ENCODE results near the gene MPG.
"Not testable (repeated sequence)": the region's sequence is repeated elsewhere in the genome, so short reads cannot be mapped to it uniquely, and the experiment has no call there.

MPG gene, protein sequence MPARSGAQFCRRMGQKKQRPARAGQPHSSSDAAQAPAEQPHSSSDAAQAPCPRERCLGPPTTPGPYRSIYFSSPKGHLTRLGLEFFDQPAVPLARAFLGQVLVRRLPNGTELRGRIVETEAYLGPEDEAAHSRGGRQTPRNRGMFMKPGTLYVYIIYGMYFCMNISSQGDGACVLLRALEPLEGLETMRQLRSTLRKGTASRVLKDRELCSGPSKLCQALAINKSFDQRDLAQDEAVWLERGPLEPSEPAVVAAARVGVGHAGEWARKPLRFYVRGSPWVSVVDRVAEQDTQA

DNA sequence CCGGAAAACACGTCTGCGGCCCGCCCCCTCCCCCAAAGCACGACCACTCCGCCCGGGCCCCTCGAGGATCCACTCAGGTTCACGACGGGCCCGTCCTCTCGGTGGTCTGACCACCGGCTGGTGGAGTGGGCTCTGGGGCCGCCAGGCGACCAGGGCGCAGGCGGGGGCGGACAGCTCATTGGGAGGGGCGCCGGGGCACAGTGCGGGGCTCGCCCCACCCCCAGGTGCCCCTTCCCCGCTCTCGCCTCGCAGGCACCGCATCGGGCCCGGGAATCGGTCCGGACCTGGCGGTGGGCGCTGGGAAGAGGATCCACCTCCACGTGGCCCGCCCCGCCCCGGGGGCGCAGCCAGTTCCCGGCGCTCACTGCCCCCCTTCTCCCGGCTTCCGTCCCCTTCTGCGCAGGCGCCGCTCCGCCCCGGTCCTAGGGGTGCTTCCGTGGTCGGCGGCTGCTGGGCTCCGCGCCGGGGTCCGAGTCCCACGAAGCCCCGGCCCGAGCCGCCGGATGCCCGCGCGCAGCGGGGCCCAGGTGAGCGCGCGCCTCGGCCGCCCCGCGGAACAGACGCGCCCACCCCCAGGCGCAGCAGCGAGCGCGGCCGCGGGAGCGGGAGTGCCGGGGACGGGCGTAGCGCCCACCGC, at the start of gene MPG:
TSS of gene MPG (plus strand) at position 419 of the 637 bp plus-strand sequence. CDS start at position 504, 85 bp downstream.
- peak; percentile 81 for DNase-seq

- not testable (repeated sequence) for DNase-seq
Observed at GRCh38 chr16:30627-31026, 47.4 kb upstream of the MPG start.

DNA sequence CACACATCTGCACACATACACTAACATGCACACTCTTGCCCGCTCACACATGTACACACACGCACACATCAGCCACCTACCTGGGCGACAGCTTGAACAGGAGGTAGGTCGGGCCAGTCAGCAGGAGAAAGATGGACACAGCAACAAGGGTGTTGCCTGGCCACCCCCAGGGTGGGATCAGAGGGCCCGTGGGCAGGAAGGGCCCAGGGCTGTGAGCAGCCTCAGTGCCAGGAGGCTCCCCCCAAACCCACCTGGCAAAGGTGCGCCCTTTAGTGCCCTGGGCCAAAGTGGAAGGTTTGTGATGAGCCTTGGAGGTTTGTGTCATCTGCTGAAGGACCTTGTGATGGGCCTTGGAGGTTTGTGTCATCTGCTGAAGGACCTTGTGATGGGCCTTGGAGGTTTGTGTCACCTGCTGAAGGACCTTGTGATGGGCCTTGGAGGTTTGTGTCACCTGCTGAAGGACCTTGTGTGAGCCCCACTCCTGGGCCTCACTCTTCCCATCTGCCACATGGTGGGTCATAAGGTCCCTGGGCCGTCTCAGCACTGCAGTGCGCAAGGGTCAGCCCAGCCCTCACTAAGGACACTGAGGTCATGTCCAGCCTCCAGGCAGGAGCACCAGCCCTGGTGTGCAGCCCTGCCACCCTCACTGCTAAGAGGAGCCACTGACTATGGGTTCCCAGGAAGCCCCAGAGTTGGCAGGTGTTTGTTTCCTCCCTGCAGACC, 44.7 kb upstream of the MPG start:
- not testable (repeated sequence) for DNase-seq

DNA sequence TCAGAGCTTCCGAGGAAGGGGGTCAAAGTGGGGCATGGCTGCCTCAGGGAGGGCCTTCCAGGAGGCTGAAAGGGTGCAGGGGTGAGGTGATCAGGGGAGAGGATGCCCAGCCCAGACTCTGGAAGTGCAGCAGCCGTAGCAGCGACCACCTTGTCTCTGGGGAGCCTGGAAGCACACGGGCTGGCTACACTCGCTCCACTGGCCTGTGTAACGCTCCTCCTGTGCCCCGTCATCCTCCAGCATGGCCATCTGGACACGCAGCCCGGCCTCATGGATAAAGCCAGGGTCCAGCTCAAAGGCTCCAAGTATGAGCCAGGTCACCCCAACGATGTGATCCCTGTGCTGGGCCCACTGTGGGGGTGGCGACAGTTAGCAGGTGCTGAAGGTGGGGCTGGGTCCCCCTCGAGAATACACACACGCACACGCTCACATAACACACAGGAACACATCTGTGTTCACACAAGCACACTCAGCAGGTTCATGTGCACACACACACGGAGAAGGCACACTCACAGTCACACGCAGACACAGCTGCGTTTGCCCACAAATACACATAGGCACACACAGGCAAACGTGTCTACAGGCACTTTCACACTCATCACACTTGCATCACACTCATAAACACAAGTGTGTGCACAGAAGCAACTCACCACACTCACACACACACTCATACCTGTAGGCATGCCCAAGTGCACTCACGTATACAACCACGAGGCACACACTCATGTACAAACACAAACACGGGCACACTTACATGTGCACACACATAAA, 44.0 kb upstream of the MPG start:
- DNase-seq: no peak

DNA sequence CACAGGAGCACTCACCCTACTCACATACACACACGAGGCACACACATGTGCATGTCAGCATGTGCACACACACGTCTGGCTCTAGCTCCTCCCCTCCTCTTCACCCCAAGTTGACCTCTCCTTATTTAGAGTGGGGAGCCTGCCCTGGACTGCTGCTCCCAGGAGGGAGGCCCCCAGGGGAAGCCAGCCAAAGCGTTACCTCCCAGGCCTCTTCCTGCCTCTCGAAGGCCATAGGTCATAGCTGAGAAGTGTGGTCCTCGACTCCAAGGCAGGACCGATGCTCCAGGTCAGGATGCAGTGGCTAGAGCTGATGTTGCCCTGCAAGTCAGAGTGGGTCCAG, 43.4 kb upstream of the MPG start:
- no peak for DNase-seq

DNA sequence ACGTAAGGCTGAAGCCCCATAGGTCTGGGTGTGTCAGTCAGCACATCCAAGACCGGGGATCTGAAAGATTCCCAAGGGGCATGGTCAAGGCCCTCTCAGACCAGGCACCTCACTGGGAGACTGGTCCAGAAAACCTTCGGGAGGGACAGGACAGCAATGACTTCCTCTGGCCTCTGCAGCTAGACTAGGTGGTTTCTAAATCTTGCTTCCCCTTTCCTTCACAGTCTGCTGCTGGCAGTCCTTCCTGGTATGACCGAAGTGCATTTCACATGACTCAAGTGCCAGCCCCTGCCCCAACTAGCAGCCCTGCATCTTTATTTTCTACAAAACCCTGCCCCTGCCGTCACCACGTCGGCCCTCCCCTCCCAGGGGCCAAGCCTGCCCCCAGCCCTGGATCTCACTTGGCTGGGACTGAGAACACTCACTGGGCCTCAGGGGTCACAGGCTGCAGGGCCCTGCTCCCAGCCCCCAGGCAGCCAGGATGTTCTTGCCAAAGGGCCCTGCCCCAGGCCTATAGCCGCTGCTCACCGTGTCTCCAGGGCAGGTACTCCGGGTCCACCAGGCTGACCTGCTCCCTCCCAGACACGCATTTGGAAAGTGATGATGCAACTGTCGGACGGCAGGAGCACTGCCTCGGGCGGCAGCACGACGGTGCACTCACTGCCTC, 42.9 kb upstream of the MPG start:
- DNase-seq: peak; percentile 62

- no peak for DNase-seq
Observed at GRCh38 chr16:35678-36305, 42.2 kb upstream of the MPG start.

- no peak for DNase-seq
Observed at GRCh38 chr16:36336-36984, 41.6 kb upstream of the MPG start.

DNA sequence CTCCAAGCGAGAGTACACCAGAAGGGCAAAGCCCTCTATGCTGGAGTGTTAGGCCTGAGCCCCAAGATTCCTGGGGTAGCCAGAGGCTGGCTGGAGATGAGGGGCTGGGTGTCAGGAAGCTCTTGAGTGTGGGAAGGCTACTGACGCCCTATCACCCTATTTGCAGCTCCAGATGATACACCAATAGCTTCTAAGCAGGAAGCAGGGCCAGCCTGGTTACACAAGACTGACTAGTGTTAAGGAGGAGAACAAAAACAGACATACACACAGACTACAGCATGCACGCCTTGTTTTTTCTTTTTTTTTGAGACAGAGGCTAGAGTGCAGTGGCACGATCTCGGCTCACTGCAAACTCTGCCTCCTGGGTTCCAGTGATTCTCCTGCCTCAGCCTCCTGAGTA, 40.5 kb upstream of the MPG start:
- DNase-seq: peak; percentile 44

- DNase-seq: not testable (repeated sequence)
Observed at GRCh38 chr16:38206-38605, 39.8 kb upstream of the MPG start.

DNA sequence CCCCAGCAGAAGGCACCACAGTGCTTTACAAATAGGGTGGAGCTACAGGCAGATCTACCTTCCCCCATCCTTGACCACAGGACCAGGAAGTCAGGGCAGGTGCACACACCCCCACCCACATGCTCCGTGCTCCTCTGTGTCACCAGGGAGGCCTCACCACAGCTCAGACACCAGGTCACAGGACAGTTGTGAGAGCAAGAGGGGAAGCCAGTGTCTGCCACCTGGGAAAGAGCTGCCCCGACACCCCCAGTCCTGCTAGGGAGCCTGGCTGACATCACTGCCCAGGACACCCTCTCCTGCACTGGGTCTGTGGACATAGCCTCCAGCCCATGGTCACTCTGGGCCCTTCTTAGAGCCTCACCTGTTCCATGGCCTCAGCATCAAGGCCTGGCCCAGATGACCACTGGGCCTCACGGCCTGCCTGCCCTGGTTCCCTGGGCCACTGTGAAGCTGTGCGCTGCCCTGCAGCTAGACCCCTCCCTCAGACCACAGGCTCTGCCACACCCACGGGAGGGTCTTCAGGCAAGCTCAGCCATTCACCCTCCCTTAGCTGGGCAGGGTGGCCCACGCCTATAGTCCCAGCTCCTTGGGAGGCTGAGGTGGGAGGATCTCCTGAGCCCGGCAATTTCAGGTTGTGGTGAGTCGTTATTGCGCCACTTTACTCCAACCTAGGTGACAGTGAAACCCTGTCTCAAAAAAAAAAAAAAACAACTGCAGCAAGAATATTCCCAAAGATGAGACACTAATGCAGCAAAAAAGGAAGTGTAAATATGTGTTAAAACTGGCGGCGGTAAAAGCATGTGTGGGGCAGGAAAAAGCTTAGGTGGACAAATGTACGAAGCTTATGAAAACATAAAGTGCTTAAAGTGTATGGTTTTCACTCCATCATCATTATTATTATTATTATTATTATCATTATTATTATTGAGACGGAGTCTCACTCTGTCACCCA, 38.8 kb upstream of the MPG start:
- peak; percentile 85 for DNase-seq

- no peak for DNase-seq
Observed at GRCh38 chr16:41439-42068, 36.5 kb upstream of the MPG start.

DNA sequence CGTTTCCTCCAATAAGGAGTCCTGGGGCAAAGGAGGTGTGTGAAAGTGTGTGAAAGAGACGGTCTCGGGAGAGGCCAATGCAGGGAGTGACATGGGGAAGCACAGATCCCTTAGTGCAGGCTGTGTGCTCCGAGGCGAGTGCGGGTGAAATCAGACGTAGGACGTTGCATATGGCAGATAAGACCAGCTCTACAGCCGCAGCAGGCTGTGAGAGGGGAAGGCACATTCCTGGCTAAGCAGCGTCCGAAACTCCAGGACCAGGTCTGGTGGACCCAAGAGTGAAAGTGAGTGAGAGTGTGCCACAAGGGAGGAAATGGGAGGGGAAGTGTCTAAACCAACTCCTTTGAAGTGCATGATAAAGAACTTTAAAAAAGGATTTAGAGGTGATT, 36.0 kb upstream of the MPG start:
- DNase-seq: no peak

DNA sequence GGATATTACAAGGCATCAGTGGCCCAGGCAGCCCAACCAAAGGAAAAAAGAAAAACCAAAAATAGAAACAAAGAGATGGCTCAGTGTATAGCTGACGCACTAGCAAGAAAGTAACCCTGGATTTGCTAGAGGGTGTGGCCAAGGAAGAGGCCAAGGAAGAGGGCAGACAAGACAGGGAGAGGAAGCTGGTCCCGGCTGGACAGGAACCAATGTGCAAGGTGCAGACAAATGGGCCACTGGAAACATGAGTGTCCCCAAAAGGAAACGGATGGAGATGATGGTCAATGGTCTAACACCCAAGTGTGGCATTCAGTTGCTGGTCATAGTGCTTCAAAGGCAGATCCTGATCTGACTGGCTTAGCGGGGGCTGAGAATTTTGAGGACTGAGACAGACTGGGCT, 35.3 kb upstream of the MPG start:
- no peak for DNase-seq

DNA sequence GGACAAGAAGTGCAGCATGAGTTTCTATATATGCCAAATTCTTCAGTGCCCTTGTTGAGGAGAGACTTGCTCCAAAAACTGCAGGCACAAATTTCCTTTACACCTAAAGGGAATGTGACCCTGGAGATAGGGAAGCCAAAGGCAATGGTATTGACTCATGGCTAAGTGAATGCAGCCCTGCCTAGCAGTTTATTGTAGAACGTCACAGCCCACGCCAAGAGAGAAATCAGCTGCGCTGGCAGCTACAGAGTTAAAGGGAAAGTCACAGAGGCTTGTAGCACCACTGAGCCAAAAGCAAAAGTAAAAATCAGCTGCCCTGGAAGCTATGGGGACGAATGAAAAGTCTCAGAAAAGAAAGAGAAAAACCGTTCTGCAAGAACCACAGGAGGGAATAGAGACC, 34.7 kb upstream of the MPG start:
- no peak for DNase-seq

- no peak for DNase-seq
Observed at GRCh38 chr16:44655-45054, 33.4 kb upstream of the MPG start.

DNA sequence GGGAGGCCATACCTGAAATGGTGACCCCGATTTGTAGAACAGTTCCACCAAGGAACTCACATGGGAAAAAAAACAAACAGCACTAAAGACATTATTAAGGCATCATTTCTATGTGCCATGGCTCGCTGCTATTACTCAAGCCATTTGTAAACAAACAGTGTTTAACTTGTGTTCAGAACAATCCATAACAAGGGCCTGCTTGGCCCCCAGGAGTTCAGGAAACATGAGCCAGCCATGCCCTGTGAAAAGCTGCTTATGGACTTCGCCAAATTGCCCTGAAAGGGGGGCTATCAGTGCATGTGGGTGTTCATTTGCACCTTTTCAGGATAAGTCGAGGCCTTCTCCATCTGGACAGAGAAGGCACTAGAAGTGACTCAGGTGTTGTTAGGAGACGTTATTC, 32.6 kb upstream of the MPG start:
- no peak for DNase-seq

DNA sequence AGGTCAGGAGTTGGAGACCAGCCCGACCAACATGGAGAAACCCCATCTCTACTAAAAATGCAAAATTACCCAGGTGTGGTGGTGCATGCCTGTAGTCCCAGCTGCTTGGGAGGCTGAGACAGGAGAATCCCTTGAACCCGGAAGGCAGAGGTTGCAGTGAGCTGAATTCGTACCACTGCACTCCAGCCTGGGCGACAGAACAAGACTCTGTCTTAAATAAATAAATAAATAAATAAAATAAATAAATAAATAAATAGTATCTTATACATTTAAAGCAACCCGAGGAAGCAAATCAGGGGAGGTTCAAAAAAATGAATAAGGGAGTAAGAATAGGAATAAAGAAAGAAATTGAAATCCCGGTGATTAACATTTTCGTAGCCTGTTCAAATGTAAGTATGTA, 31.5 kb upstream of the MPG start:
- DNase-seq: not testable (repeated sequence)

DNA sequence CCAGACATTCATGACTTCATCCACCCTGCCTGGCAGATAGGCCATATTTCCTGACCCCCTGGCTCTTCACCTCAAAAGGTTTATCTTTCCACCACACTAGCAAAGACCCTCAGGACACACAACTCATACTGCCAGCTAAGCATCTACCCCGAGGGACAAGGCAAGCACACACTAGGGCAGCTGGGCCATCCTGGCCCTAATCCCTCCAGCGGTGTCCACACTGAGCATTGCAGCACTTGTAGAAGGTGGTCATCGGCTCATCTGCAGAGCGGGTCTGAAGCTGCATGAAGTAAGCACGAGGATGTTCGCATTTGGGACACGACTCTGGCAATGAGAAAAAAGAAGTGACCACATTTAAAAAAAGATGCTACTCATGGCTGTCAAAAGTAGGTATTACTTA, 30.8 kb upstream of the MPG start:
- DNase-seq: no peak
